Stimulated activated CD8-positive, alpha-beta memory T cell treated with anti-CD3 and anti-CD28 coated beads, Interleukin-15, amount 100 ng/mL, for 1 hour (primary cell): ENCODE measurements around the gene CDKAL1.
"Not testable (repeated sequence)": the region's sequence is repeated elsewhere in the genome, so short reads cannot be mapped to it uniquely, and the experiment has no call there.

Experiments used
- DNase-seq: peaks from one replicate; pipeline ENCODE4 v3.0.0-alpha.2; 2020; ENCODE audit warnings: low read depth

CDKAL1 gene

DNA sequence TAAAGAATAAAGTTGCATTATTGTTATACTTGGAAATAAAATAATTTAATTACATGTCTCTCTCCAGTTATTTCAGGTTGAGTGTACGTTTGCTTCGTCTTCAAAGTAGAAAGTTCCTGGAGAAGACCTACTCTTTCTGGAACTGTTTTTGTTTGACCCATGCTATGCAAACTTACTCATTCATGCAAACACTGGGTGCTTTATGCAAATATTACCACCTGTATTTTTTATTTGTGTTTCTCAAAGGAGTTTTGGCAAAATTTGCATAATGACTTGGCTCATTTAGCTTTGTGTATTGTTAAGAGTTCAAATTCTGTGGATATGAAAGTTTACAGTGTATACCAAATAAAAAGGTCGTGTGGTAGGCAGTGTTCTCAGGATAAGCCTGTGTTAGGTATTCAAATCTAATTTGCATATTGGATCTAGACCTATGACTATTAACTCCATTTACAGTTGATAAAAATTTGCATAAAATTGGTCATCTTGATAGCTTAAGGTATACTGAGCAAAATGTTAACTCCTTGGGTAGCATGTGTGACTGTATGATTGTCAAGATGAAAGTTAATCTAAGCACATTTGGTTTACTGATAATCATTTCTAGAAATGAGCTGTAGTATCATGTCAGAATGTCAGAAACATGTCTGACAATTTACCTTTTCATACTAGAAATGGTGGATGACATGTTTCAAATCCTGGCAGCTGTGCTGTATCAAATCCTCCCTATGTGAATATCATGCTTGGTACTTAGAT lies 65.2 kb downstream of the CDKAL1 start:
- no peak for DNase-seq

DNA sequence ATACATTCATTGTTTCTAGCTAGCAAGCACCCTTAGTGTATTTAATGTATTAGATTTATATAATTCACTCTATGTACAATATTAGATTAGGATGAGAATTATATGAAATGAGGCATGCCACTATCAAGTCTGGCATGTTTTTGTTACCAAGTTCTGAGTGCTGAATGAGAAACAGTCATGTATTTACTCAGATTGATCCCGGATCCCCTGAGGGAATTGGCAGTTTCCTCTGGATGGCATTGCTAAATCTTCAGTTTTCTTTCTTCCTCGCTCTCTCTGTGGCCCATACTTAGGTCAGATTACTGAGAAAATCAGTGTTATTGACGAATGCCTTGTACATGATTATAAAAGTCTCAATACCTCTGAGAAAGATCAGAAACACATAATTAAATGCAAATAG lies 66.6 kb downstream of the CDKAL1 start:
- DNase-seq, result no peak

DNA sequence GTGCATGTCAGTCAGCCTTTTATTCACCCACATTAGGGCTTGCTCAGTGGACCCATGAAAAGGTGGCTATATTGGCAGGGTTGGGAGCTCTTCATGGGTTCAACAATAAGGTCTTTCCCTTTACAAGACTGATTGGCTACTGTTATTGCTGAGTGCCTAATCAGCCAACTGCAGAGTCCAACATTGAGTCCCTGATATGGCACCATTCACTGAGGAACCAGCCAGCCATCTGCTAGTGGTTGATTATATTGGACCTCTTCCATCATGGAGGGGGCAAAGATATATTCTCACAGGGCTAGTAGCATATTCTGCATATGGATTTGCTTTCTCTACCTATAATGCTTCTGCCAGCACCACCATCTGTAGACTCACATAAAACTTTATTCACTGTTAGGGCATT lies 69.9 kb downstream of the CDKAL1 start:
- no peak for DNase-seq

DNA sequence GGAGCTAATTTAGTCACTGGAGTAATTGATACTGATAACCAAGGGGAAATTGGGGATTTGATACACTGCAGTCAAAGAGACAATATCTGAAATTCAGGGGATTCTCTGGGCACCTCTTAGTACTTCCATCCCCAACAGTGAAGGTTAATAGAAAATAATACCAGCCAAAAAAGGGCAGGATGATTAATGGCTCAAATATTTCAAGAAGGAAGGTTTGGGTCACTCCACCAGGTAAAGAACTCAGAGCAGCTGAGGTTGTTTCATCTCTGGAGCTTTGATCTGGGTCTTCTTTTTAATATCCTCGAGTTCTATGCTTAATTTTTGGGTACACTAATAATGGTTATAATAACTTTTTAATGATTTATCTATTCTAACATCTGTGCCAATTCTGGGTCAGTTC lies 70.8 kb downstream of the CDKAL1 start:
- DNase-seq, result no peak

DNA sequence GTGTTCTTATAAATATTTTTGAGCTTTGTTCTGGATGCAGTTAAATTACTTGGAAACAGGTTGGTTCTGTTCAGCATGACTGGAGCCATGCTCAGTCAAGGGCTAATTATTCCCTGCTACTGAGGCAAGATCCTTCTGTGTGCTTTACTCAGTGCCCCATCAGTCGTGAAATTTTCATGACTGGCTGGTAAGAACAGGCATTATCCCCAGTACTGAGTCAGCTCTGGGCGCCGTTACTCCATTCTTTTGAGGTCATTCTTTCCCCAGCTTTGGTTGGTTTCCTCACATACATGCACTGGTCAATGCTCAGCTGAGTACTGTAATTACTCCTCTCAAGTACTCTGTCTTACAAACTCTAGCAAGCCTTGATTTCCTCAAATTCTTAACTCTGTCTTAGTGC lies 71.3 kb downstream of the CDKAL1 start:
- DNase-seq, result no peak

DNA sequence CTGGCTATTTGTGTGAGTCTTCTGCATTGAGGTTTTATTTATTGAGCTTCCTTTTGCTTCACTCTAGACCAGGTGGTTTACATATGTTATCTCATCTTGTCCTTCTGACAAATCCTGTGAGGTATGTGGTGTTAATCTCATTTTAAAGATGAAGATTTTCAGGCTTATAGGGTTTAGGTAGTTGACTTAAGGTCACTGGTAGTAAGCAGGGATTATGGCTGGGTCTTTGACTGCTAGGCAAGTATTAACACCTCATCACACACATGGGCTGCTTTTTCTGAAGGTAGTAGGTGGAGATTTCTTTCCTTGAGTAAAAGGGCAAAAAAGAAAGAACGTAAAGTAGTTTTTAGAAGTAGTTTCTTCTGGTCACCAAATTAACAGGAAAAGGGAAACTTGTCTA lies 72.6 kb downstream of the CDKAL1 start:
- no peak for DNase-seq

DNA sequence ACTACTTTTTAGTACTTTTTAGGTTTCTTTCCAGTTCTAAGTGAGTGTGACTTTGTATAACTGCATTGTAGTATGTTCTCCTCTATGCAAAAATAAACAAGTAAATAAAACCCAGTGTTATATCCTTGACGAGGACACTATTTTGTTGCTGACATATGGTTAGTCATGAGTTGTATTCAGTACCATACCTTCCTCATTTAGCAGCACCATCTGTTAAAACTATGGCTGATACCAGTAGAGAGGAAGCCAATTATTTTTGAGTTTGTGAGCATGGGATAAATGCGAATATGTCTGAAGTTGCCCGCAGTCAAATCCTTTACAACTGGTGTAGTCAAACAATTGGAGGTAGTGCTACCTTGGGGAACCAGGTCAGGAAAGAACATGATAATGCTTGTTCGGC lies 74.1 kb downstream of the CDKAL1 start:
- no peak for DNase-seq

DNA sequence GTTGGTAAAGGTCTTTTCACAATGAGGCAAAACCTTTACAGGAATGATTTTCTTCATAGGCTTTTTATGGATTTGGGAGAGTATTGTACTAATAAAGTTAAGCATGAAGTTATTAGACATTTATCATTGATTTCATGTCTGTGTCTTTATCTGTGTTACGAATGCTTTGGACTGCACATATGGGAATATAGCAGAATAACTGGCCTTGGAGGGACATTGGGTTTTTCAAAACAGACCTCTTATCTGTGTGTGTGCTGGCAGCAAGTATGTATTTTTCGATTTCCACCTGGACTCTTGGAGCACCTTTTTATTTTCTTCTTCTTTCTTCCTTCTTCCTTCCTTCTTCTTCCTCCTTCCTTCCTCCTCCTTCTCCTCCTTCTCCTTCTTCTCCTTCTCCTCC lies 74.6 kb downstream of the CDKAL1 start:
- DNase-seq, result no peak

DNA sequence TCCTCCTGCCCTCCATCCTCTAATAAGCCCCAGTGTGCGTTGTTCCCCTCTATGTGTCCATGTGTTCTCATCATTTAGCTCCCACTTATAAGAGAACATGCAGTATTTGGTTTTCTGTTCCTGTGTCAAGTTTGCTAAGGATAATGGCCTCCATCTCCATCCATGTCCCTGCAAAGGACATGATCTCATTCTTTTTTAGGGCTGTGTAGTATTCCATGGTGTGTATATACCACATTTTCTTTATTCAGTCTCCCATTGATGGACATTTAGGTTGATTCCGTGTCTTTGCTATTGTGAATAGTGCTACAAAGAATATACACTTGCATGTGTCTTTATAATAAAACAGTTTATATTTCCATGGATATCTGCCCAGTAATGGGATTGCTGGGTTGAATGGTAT lies 75.7 kb downstream of the CDKAL1 start:
- DNase-seq, result not testable (repeated sequence)

DNA sequence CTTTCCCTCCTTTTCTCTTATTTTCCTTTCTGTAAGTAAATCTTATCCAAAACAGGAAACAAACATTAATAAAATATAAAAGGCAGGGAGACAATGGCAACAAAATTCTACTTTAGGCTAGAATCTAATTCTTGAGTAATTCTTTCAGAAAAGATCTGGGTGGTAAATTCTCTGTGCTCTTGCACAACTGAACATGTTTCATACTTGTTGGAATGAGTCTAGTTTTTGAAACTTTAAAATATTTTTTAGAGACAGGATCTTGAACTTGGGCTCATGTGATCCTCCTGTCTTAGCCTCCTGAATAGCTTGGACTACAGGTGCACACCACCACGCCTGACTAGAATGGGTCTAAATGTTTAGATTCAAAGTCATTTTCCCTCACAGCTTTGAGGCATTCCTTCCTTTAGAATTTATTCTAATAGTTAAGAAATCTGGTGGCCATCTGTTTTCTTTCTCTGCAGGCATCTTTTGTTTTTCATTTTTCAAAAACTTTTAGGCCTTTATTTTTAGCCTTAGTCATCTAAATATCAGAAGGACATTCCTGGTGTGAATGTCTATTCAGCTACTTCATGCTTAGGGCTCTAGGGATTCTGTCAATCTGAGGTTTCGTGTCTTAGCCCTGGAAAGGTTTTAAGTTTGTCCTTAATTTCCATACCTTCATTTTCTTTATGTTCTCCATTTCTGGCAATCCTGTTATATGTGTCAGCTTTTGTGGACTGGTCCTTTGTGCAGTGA lies 76.5 kb downstream of the CDKAL1 start:
- no peak for DNase-seq

DNA sequence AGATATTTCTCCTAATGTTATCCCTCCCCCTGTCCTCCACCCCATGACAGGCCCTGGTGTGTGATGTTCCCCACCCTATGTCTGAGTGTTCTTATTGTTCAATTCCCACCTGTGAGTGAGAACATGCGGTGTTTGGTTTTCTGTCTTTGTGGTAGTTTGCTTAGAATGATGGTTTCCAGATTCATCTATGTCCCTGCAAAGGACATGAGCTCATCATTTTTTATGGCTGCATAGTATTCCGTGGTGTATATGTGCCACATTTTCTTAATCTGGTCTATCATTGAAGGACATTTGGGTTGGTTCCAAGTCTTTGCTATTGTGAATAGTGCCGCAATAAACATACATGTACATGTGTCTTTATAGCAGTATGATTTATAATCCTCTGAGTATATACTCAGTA lies 83.3 kb downstream of the CDKAL1 start:
- DNase-seq, result not testable (repeated sequence)

DNA sequence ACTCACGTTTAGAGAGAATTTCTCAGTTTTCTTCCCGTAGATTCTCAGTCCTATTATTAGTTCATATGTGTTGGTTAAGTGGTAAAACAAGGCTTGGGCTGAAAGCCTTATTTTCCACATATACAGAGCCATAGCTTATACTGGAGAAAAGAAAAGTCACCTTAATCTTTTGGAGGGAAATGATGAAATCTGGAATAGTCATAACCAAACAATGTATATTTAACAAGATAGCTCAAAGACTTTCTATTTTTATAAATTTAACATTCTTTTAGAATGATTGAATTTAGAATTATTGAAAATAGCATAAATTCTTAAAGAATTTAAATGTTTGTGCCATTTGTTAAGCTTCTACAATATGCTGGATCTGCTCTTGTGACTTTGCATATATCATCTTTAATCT lies 85.8 kb downstream of the CDKAL1 start:
- no peak for DNase-seq

DNA sequence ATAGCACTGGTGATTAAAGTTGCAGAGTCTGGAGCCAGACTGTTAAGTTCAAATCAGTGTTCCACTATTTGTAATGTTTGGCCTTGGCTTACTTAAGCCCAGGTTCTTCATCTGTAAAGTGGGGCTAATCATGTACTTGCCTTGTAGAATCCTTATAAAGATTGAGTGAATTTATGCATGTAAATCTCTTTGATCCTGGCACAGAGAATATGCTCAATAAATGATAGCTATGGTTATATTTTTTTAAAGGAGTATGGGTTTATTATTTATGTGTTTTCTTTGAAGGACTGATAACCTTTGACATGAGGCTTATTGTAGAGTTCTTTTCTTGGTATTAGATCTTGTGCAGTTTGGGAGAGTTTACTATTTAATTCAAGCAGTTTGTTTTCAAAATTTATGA lies 89.5 kb downstream of the CDKAL1 start:
- no peak for DNase-seq

DNA sequence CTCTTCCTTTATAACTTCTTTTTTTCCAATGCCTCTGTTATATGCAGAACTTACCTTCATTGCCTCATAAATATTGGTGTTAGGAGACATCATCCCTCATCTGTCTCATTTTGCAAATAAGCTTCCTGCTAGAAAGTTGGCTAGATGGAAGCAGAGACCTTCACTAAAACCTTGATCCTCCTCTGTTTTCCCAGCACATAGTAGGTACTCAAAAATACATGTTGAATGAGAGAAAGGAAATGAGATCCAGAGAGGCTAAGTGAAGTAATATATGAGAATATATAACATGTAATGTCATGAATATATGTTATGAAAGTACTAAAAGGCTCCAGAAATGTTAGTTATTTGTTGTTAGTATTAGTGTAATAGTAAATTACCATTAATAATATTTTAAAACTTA lies 91.9 kb downstream of the CDKAL1 start:
- DNase-seq, result no peak

DNA sequence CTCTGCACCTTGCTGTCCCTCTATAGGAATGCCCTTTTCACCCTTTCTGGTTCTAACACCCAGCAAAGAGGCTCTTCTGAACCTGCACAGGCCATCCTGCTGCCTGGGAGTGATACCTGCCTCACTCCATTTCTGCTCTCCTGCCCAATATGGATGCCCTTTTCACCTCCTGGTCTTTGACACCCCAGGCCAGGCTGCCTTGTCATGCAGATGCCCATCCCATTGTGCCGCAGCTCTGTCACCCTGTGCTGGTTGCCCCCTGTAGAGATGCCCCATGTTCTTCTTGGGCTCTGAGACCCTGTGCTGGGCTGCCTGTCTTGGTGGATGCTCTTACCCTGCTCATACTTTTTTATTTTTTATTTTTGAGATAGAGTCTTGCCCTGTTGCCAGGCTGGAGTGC lies 95.3 kb downstream of the CDKAL1 start:
- no peak for DNase-seq

DNA sequence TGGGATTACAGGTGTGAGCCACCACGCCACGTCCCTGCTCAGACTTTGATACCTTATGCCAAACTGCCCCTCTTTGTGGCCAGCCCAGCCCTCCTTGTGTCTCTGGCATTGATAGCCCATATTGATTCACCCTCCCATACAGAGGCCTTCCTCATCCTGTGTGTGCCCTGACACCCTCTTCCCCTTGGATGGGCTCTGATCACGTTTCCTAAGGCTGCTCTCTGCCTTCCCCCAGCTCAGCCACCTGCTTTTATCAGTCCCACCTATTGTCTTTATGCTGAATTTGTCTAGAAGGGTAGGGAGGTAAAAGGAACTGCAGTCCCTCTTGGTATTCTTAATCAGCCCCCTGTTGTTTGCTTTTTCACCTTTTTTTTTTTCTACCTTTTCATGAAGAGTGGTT lies 95.9 kb downstream of the CDKAL1 start:
- no peak for DNase-seq

DNA sequence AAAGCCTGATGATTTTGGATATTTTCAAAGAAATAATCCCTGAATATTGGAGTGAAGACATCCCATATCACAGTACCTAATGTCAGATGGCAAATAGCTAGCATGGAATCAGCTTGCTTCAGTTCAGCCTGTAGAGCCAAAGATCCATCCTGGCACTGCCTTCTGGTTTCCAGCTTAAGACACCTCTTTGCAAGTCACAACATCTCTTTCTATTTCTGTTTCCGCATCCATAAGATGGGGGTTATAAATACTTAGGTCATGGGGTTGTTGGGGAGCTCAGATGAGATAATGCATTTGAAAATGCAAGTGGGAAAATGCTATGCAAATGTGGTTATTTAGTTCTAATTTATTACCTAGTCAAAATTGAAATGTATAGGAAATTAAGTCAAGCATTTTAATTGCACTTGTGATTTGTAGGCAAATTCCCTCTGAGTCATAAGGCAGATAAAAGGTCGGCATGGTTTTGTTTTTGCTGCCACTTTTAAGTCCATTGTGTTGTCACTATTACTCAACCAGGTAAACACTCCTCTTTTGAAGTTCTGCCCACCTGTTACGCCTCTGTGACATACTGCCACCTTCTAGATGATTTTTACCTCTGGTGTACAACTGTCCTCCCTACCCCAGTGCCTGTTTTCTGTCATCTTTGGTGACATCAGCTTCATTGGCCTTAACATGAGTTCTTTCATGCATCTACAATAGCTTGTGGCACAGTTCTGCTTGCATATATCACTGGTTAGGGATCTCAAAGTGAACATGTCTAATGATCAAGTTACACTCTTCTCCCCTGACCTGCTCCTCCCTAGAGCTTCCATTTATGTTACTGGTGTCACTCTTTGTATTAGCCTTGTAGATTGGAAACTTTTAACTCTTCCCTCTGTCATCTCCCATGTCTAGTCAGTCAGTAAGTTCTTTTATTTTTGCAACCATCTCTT lies 96.6 kb downstream of the CDKAL1 start:
- no peak for DNase-seq

DNA sequence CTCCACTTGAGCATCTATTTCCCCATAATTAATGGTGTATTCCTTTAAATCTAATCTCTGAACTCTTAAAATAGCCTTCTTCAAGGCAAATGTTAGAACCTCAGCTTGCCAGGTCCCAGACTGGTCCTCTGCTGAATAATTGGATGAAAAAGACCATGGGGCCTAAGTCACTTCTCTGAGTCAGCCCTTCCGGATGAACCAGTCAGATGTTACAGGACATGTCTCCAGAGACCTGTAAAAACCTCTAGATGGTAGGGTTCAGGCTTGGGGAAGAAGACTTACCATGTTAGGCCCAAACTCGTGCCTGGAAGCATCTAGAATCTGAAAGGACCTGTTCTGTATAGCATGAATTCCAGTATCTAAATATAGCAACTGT lies 97.3 kb downstream of the CDKAL1 start:
- no peak for DNase-seq

DNA sequence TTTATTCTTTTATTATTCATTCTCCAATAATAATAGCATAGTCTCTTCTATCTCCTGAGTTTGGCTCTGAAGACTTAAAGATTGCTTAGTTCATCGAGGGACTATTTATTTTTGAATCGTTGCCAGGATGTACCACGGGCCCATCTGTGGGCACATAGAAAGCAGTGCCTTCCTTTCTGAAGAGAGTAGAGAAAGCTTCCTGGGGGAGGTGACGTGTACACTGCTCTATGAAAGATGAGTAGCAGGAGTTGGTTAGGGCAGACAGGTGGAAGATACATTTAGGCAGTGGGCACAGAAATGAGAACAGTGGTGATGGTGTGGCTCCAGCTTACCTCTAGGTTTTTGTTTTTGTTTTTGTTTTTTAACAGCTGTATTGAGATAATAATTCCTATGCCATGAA lies 98.4 kb downstream of the CDKAL1 start:
- no peak for DNase-seq

DNA sequence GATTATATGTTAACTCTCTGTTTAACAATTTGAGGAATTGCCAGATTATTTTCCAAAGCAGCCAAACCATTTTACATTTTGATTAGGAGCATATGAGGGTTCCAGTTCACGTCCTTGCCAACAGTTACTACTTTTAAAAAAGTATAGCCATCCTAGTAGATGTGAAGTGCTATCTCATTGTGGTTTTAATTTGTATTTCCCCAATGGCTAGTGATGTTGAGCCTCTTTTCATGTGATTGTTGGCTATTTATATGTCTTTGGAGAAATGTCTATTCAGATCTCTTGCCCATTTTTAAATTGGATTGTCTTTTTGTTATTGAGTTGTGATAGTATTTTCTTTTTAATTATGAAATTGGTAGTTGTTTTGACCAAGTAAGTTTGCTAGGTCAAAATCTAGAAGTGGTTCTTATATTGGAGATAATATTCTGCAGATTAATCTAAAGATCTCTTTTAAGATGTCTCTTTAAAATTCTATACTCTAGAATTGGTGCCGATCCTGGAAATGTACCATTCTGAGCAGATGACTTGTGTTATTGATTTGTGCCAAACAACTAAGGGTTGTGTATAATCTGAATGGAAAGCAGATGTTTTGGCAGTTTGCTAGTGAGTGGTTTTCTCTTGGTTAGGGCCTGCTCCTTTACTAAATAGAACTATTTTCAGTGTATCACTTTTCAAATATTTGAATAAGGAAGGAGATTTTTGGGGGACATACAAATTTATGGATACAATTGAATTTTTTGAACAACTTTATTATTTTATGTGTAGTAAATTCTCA lies 99.5 kb downstream of the CDKAL1 start:
- DNase-seq, result no peak

DNA sequence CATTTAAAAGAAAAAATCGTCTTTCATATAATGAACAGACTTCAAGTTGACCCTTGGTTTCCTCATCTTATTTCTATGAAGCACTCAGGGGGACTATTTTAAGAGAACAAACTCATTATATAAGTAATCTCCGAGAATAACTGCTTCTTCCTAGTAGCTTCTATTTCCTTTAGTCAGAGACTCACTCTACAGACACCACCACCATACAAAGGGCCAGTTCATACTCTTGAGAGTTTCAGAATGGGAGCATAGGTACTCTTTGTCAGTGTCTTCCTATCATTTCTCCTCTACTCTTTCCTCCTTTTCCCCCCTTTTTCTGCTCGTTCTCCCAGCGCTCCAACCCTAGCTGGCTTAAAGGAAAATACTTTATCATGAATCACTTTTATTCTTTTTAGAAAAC lies 104.9 kb downstream of the CDKAL1 start:
- no peak for DNase-seq

DNA sequence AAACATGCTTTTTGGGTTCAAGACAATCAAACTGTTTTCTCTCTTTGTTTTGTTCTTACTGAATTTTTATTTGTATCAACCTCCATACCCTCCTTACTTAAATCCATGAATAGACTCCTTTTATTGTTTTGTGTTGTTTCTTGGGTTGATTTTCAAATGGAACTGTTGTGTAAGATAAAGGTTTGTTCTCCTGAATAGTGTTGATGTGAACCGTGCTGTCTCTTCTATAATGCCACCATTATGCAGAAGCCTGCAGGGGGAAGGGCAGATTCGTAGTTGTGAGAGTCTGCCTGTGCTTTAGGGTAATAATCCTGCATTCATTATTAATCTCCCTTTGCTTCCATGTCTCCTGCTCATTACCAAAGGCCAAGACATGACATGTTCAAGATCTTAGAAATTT lies 105.9 kb downstream of the CDKAL1 start:
- no peak for DNase-seq
